Measurements from ENCODE around the gene SNAI1. TPM values are rescaled to one million over a fixed set of nuclear protein-coding genes. Genes with fewer than 3 reads are reported as not detected.
A peak's percentile ranks its signal among the peaks of the same experiment; 100 is the strongest.
"Not testable (repeated sequence)": the region's sequence is repeated elsewhere in the genome, so short reads cannot be mapped to it uniquely, and the experiment has no call there.

Gene SNAI1
- total RNA-seq, 1 donor from 2014 or later, result 1.5 TPM

DNA sequence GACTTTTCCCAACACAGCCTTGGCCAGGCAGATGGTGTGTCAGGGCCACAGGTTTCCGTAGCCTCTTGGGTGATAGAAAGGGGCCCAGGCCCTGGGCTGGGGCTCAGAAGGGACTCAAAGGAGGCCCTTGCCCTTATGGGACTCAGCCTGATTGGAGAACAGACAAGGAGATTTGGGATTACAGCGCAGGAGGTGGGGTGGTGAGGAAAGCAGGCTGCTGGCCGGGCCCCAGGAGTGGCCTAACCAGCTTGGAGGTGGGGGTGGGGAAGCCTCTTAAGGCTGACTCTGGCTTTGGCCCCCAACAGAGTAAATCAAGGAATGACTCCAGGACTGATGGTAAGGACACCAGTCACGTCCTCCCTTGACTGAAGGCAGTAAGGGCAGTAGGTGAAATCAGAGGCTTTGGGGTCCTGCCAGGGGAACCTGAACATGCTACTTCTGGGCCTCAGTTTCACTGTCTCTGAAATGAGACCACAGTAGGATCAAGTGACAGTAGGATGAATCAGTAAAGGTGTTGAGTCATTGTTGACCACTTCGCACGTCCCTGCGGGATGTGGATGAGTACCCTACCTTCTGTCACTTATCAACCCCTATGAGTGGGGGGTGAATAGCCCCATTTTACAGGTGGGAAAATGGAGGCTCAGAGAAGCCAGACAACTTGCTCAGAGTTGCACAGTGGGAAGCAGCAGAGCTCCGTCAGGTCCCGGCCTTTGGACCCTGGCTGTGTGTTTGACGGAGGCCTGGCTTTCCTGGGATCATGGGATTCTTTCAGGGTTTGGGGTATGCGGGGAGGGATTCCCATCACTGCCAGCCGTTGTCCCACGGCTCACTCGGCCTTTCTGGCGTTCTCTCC lies 4.5 kb downstream of the SNAI1 start:
- DNase-seq, result no peak

DNA sequence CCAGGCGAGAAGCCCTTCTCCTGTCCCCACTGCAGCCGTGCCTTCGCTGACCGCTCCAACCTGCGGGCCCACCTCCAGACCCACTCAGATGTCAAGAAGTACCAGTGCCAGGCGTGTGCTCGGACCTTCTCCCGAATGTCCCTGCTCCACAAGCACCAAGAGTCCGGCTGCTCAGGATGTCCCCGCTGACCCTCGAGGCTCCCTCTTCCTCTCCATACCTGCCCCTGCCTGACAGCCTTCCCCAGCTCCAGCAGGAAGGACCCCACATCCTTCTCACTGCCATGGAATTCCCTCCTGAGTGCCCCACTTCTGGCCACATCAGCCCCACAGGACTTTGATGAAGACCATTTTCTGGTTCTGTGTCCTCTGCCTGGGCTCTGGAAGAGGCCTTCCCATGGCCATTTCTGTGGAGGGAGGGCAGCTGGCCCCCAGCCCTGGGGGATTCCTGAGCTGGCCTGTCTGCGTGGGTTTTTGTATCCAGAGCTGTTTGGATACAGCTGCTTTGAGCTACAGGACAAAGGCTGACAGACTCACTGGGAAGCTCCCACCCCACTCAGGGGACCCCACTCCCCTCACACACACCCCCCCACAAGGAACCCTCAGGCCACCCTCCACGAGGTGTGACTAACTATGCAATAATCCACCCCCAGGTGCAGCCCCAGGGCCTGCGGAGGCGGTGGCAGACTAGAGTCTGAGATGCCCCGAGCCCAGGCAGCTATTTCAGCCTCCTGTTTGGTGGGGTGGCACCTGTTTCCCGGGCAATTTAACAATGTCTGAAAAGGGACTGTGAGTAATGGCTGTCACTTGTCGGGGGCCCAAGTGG lies 5.3 kb downstream of the SNAI1 start:
- DNase-seq, result no peak

DNA sequence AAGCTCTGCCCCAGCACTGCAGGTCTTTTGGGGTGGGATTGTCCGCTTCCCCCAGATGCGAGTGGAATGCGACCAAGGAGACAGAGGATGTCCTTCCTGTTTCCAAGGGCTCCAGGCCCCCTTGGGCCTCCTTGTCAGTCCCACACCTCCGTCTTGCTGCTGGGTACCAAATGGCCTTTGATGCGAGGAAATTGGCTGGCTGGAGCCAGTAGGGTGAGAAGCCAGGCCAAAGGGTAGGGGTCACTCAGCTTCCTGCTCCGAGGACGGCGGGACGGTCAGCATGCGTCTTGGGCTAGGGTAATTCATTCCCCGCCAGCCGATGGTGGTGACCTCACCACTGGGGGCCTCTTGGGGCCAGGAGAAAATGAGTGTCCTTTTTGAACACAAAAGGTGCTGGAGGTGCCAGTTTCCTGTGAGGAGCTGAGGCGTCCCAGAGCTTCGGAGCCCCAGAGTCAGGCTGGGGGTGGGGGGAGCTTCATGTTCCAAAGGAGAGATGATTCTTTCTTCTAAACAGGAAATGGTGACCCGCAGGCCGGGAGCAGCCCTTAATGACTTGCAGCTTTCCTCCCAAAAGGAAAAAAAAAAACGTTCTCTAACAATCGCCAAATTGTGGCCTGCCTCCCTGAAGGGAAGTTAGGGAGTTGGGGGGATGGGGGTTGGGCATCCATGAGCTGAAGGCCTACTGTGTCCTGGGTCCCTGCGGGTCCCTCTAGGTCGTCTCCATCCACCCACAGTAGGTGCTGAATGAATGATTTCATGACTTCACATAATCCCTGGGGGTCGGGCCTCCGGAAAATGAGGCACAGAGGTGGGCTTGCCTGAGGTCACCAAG lies 6.7 kb downstream of the SNAI1 start:
- peak; percentile 82 for DNase-seq

DNA sequence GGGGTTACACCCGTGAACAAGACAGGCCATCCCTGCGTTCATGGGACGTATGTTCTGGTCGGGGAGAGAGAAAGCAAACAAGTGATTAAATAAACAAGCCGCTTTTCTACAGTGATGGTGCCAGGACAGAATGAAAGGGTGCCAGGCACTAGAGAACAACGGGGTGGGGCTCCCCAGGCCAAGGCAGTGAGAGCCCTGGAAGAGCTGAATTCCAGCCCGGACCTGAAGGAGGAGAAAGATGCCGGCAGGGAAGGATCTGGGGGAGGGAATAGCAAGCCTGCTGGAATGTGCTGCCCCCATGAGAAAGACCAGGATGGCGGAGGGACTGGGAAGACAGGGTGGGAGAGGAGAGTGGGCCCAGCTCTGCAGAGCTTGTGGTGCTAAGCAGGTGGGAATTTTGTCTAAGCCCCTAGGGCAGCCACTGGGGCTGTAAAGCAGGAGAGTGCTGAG lies 7.5 kb downstream of the SNAI1 start:
- DNase-seq, result no peak

DNA sequence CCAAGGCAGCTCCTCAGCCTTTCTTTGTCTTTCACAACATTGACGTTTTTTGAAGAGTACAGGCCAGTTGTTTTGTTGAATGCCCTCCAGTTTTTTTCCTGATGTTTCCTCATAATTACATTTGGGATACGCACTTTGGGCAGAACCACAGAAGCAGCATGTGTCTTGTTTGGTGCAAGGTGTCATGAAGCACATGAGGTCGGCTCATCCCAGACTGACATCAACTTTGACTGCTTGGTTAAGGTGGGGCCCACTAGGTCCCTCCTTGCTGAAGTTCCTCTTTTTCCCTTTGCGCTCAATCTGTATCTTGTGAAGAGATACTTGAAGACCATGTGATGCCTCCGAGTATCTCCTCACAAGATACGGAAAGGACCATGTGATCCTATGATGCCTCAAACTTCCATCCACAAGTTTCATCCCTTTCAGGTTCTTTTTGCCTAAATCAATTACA lies 10.5 kb downstream of the SNAI1 start:
- no peak for DNase-seq

DNA sequence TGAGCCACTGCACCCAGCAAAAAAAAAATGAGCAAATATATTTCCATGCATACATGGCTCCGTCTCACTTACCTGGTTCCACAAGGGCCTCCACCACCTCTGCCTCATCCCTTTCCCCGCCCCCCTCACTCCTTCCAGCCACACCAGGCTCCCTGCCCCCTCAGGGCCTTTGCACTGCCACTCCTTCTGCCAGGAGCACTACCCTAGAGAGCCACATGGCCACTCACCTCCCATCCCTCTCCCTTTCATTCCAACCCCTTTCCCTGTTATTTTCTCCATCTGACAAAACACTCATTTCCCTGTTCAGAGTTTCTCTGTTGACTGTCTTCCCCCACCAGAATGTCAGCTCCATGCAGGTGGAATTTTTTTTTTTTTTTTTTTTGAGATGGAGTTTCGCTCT lies 12.8 kb downstream of the SNAI1 start:
- DNase-seq, result no peak

DNA sequence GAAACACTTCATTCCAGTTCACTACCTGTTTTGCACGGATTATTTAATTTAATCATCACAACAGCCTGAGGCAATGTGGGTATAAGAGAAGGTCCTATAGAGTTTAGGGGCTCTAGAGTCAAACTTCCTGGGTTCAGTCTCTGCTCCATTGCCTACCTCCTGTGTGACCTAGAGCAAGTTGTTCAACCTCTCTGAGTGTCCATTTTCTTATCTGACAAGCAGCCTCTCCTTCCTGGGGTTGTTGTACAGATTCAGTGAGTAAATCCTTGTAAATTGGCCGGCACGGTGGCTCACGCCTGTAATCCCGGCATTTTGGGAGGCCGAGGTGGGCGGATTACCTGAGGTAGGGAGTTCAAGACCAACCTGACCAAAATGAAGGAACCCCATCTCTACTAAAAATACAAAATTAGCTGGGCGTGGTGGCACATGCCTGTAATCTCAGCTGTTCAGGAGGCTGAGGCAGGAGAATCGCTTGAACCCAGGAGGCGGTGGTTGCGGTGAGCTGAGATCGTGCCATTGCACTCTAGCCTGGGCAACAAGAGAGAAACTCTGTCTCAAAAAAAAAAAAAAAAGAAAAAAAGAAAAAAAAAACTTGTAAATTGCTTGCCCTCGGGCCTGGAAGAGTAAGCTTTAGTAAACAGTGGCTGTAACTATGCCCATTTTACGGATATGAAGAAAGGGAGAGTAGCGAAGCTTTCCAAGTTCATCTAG lies 15.9 kb downstream of the SNAI1 start:
- not testable (repeated sequence) for DNase-seq

DNA sequence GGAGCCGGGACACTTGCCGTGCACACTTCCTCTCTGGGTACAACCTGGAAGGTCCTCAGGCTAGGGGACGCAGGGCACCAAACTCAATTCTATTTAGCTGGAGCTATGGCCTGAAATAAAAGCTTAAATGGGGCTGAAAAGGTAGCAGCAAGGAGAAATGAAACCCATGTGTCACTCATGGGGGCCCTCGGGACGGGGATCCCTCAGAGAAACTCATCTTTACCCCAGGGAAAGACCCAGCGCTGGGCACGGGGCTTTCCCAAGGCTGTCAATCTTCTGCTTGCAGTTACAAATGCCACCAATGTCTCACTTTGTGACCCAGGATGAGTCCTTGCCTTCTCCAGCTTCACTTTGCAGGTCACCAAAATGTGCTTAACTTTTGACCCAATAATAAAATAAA lies 16.5 kb downstream of the SNAI1 start:
- DNase-seq, result no peak

DNA sequence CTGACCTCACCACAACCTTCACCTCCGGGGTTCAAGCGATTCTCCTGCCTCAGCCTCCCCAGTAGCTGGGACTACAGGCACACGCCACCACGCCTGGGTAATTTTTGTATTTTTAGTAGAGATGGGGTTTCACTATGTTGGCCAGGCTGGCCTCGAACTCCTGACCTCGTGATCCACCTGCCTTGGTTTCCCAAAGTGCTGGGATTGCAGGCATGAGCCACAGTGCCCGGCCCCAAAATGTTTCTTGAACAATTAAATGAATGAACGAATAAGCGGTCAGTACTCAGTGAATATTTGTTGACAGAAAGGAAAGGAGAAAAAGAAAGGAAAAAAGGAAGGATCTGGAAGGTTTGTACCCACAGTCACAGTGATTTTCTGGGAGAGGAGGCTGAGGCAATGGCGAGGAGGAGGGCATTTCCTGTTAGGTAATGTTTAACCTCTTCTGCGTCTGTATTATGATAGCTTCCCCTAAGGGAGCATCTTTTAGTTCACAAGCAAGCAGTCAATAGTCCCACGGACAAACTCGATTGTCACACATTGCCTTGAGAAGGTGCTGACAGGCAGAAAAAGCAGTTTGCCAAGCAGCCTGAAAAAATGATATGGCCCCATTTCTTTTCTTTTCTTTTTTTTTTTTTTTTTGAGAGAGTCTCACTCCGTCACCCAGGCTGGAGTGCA lies 17.9 kb downstream of the SNAI1 start:
- not testable (repeated sequence) for DNase-seq

DNA sequence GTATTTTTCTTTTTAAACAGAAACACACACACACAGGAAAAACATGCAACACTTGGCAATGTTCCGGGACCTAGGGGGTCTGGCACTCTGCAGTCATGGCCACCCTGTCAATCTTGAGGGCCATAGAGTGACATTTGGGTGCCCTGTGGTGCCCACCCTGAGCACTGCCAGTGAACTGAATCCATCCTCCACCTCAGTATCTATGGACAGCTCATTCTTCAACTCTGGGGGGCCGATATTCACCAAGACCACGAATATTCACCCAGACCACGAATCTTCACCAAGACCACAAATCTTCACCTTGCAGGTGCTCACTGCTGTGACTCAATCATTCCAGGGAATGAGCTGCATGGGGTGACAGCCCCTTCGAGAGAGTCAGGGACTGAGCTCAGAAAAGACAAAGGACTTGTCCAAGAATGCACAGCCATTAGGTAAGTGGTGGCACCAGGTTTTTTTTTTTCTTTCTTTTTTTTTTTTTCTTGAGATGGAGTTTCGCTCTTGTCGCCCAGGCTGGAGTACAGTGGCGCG lies 19.1 kb downstream of the SNAI1 start:
- no peak for DNase-seq

DNA sequence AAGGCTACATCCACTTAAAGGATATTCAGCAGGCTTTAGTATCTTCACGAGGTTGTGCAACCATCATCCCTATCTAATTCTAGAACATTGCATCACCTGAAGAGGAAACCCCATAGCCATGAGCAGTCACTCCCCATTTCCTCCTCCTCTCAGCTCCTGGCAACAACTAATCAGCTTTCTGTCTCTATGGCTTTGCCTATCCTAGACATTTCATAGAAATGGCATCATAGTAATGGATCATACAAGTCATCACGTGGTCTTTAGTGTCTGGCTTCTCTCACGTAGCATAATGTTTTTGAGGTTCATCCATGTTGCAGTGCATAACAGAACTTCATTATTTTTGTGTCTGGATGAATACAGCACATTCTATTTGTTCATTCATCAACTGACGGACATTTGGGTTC lies 20.5 kb downstream of the SNAI1 start:
- peak; percentile 86 for DNase-seq

DNA sequence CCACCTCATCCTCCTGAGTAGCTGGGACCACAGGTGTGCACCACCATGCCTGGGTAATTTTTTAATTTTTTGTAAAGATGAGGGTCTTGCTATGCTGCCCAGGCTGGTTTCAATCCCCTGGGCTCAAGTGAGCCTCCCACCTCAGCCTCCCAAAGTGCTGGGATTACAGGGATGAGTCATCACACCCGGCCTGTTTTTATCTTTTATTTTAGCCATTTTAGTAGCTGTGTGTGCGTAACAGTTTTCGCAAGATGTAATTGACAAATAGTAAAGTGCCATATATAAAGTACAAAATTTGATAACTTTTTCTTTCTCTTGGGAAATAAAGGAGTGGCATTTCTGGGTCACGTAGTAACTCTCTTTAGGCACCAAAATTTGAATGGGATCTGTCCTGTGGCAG lies 21.4 kb downstream of the SNAI1 start:
- no peak for DNase-seq

DNA sequence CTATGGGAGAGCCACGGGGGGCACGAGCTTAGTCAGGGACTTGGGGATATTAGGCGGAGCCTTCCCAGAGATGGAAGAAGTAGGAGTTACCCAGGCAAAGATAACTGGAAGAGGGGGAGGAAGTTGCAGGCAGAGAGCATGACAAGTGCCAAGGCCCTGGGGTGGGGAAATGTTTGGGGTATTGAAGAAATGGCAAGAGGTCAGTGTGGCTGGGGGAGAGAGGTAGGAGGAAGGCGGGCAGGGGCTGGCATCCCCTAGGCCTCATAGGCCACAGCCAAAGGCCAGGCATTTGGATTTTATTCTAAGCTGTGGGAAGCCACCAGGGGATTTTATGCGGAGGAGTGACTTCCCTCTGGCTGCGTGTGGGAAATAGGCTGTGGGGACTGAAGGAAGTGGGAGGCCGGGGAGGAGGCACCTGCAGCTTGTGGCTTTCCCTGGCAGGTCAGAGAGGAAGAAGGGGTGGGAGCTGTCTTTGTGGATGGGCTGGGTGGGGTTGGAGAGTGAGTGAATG lies 22.7 kb downstream of the SNAI1 start:
- peak; percentile 50 for DNase-seq

DNA sequence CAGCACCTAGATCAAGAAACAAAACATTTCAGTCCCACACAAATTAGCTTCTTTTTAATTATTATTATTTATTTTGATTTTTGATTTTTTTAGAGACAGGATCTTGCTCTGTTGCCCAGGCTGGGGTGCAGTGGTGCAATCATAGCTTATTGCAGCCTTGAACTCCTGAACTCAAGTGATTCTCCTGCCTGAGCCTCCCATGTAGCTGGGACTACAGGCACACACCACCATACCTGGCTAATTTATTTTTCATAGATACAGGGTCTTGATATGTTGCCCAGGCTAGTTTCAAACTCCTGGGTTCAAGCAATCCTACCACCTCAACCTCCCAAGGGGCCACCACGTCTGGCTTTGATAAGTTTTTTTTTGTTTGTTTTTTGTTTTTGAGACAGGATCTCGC lies 24.6 kb downstream of the SNAI1 start:
- no peak for DNase-seq

DNA sequence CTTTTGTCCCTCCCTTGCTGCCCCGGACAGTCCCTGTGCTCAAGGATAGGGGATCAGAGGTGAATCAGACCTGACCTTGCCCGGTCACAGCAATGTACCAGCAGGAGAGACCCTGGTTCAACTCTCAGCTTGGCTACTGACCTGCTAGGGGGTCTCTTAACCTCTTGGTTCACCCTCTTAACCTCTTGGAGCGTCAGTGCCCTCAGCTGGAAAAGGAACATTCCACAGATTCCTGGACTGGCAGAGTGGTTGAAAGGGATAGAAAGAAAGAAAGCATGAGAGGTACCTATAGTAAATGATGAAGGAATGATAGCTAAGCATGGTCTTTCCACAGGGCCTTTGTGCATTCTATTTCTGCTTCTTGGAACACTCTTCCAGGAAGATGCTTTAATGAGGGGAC lies 25.2 kb downstream of the SNAI1 start:
- no peak for DNase-seq

DNA sequence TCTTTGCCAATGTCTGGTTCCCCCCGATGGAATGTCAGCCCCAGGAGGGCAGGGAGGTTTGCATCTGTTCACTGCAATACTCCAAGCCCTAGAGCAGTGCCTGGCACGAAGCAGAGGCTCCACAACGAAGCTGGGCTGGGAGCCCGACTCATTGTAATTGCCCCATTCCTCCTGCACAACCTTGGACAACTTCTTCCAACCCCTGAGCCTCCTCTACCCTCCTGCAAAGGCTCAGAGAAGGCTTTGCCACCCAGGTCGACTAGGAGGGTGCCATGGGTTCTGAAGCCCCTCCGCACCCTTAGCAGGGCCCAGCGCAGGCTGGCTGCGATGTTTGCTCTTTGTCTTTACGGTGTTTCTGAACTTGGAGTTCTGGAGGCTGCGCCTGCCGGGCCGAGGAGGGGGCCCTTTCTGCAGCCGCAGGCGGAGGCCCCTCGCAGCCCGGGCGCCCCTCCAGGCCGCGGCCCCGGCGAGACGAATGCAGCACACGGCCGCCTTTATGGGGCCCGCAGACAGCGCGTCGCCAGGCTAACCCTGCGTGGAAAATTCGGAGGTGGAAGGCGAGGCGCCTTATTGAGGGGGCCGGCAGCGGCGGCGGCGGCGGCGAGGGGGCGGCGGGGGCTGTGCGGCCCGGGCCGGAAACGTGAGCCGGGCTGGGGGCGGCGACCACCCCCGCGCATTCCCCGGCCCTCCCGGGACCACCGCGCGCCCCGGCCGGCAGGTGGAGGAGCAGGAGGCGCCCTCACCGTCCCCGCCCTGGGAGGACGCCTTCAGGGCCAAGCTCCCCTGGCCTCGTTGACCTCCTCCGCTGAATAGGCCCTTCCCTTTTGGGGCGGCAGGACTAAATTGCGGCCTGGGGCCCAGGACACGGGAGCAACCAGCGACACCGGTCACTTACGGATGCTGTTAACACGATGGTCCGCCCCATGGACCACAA lies 27.0 kb downstream of the SNAI1 start:
- DNase-seq, result no peak

DNA sequence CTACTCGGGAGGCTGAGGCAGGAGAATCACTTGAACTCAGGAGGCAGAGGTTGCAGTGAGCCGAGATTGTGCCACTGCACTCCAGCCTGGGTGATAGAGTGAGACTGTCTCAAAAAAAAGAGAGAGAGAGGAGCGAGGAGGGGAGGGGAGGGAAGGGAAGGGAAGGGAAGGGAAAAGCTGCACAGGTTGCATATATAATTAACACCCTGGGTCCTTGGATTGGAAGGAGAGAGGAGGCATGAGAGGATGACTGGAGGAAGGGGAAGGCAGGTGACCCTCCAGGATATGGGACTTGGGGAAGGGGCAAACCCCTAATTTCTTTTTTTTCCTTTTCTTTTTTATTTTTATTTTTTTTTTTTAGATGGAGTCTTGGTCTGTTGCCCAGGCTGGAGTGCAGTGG lies 28.8 kb downstream of the SNAI1 start:
- DNase-seq, result not testable (repeated sequence)

DNA sequence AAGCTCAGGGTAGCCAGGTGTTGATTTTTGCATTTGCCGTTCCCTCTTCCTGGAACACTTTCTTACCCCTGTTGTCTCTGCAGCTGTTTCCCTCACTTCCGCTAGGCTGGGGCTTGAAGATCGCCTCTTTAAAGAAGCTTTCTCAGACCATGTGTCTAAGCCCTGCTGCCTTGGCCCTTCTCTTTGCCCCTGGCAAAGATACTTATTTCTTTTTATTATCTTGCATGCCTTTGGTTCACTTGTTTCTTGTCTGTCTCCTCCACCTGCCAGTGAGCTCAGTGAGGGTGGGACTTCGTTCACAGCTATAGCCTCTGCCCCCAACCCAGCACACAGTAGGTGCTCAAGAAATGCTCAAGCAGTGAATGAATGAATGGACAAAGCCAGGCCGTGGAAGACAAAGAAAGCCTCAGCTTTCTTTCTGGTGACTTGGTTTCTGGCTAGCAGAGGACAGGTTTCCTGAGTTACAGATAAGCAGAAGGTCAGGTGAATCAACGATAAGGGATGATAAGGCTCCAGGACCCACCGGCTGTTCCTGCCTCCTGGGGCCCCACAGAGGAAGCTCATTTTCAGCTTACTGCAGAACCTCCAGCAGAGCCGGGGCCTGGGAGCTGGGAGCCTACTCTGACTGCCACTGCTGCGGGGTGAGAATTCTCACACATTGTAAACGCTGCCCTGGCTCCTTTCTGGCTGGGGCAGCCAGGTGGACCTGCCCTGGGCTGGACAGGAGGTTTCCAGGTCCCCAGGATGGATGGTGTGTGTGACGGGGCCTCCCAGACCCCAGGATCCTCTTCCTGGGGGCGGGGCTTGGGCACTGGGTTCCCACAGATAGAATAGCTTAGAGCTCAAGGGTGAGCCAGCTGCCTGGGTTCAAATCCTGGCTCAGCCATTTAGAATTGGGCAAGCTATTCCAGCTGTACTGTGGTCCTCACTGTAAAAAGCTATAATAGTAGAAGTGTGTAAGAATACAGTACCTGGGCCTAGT lies 29.8 kb downstream of the SNAI1 start:
- DNase-seq, result no peak

DNA sequence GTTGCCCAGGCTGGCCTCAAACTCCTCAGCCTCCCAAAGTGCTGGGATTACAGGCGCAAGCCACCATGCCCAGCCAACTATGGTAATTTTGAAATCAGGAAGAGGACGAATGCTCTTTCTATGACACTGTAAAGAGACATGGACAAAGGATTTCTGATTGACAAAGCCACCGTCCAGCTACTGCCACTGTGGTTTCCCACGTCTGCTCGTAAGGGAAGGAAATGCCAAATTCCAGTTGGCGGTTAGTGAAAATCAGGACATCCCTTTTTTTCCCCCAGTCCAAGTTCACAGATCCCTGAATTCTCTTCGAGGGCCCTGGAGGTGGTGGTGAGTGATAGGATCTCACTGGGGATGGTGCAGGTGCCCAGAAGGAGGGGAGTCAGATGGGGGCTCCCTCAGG lies 31.2 kb downstream of the SNAI1 start:
- DNase-seq, result peak; percentile 57
